Raji (cell line): ENCODE results near the gene MAP2K2.

Experiments used
- POLR2A ChIP-seq: IDR thresholded peaks from 2 replicates; pipeline ENCODE4 v1.6.1; 2011; ENCODE audit warnings: low read depth, low read length, control low read depth; ENCODE audit not compliant: insufficient read depth

MAP2K2 gene

GRCh38 chr19:4109626-4109945 lies 14.3 kb downstream of the MAP2K2 start:
- no peak for TF ChIP-seq POLR2A

GRCh38 chr19:4108767-4109625 lies 14.9 kb downstream of the MAP2K2 start:
- TF ChIP-seq POLR2A = no peak

- TF ChIP-seq POLR2A = no peak
These were observed 20.9 kb downstream of the MAP2K2 start for GRCh38 chr19:4103080-4103433.

GRCh38 chr19:4102339-4103079 lies 21.4 kb downstream of the MAP2K2 start:
- TF ChIP-seq POLR2A = no peak

- no peak for TF ChIP-seq POLR2A
These were observed 22.5 kb downstream of the MAP2K2 start for GRCh38 chr19:4101496-4101770.

- no peak for TF ChIP-seq POLR2A
These were observed 23.1 kb downstream of the MAP2K2 start for GRCh38 chr19:4100647-4101495.

- no peak for TF ChIP-seq POLR2A
These were observed 24.7 kb downstream of the MAP2K2 start for GRCh38 chr19:4099041-4099764.

GRCh38 chr19:4098493-4098892 lies 25.4 kb downstream of the MAP2K2 start:
- no peak for TF ChIP-seq POLR2A

GRCh38 chr19:4097501-4097900 lies 26.4 kb downstream of the MAP2K2 start:
- no peak for TF ChIP-seq POLR2A

GRCh38 chr19:4096049-4096892 lies 27.7 kb downstream of the MAP2K2 start:
- TF ChIP-seq POLR2A = no peak

- TF ChIP-seq POLR2A = no peak
These were observed 28.5 kb downstream of the MAP2K2 start for GRCh38 chr19:4095488-4095844.

GRCh38 chr19:4094761-4095487 lies 29.0 kb downstream of the MAP2K2 start:
- no peak for TF ChIP-seq POLR2A

- no peak for TF ChIP-seq POLR2A
These were observed 29.6 kb downstream of the MAP2K2 start for GRCh38 chr19:4094291-4094690.
